RWPE2 (cell line): ENCODE measurements around the gene KRTAP4-12.
"Not testable (repeated sequence)": the region's sequence is repeated elsewhere in the genome, so short reads cannot be mapped to it uniquely, and the experiment has no call there.

Source experiments
- ATAC-seq: fragments of 200-7000 bp; cut with Tn5 transposase; 3 replicates; pipeline ENCODE4 v1.9.1; 2021; ENCODE audit warnings: low read depth
- DNase-seq: peaks from one replicate; pipeline ENCODE4 v3.0.0-alpha.2; 2020; ENCODE audit warnings: low spot score
- H3K27ac ChIP-seq: fragments of 450-650 bp; 2 replicates; pipeline ENCODE4 v1.5.1; 2017; ENCODE audit warnings: mild to moderate bottlenecking; ENCODE audit not compliant: poor library complexity, severe bottlenecking
- H3K27me3 ChIP-seq: fragments of 250-450 bp; sonication (Bioruptor Pico); 2 replicates; pipeline ENCODE4 v1.5.1; 2021; ENCODE audit warnings: mild to moderate bottlenecking, moderate library complexity; ENCODE audit not compliant: insufficient read depth, poor library complexity, severe bottlenecking
- H3K36me3 ChIP-seq: fragments of 250-450 bp; sonication (Bioruptor Pico); 2 replicates; pipeline ENCODE4 v1.5.1; 2020; ENCODE audit warnings: low read depth, mild to moderate bottlenecking, moderate library complexity
- H3K4me1 ChIP-seq: fragments of 250-450 bp; sonication (Bioruptor Pico); 2 replicates; pipeline ENCODE4 v1.5.1; 2021; ENCODE audit warnings: mild to moderate bottlenecking, moderate library complexity; ENCODE audit not compliant: insufficient read depth, poor library complexity, severe bottlenecking
- H3K4me3 ChIP-seq: fragments of 250-450 bp; sonication (Bioruptor Pico); 2 replicates; pipeline ENCODE4 v1.5.1; 2021; ENCODE audit warnings: mild to moderate bottlenecking, moderate library complexity; ENCODE audit not compliant: severe bottlenecking
- H3K9me3 ChIP-seq: fragments of 250-450 bp; sonication (Bioruptor Pico); 2 replicates; pipeline ENCODE4 v1.5.1; 2021; ENCODE audit warnings: mild to moderate bottlenecking, moderate library complexity; ENCODE audit not compliant: severe bottlenecking
- TF ChIP-seq, protein P1 (sequence below): fragments of 450-650 bp; IDR thresholded peaks from one replicate; pipeline ENCODE4 v1.5.1; 2017; ENCODE audit warnings: mild to moderate bottlenecking, moderate library complexity; ENCODE audit not compliant: poor library complexity, severe bottlenecking

The KRTAP4-12 gene

DNA sequence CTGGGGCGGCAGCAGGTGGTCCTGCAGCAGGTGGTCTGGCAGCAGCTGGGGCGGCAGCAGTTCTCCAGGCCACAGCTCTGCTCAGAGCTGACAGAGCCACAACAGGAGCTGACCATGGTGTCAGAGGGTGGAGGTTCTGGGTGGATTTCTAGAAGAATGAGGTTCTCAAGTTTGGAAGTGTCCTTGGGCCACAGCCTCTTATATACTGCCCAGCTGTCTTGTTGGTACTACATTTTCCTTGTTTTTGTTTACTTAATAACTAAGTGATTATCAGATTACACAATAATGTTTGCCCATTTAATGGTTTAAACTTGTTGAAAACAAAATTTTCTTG, 25.6 kb upstream of the KRTAP4-12 start, which contains the start of gene KRTAP4-5:
KRTAP4-5 (minus strand) TSS at position 174 of the 334 bp plus-strand sequence; CDS start at position 116, 58 bp downstream.
- TF ChIP-seq, protein P1, sequence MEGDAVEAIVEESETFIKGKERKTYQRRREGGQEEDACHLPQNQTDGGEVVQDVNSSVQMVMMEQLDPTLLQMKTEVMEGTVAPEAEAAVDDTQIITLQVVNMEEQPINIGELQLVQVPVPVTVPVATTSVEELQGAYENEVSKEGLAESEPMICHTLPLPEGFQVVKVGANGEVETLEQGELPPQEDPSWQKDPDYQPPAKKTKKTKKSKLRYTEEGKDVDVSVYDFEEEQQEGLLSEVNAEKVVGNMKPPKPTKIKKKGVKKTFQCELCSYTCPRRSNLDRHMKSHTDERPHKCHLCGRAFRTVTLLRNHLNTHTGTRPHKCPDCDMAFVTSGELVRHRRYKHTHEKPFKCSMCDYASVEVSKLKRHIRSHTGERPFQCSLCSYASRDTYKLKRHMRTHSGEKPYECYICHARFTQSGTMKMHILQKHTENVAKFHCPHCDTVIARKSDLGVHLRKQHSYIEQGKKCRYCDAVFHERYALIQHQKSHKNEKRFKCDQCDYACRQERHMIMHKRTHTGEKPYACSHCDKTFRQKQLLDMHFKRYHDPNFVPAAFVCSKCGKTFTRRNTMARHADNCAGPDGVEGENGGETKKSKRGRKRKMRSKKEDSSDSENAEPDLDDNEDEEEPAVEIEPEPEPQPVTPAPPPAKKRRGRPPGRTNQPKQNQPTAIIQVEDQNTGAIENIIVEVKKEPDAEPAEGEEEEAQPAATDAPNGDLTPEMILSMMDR: no peak

DNA sequence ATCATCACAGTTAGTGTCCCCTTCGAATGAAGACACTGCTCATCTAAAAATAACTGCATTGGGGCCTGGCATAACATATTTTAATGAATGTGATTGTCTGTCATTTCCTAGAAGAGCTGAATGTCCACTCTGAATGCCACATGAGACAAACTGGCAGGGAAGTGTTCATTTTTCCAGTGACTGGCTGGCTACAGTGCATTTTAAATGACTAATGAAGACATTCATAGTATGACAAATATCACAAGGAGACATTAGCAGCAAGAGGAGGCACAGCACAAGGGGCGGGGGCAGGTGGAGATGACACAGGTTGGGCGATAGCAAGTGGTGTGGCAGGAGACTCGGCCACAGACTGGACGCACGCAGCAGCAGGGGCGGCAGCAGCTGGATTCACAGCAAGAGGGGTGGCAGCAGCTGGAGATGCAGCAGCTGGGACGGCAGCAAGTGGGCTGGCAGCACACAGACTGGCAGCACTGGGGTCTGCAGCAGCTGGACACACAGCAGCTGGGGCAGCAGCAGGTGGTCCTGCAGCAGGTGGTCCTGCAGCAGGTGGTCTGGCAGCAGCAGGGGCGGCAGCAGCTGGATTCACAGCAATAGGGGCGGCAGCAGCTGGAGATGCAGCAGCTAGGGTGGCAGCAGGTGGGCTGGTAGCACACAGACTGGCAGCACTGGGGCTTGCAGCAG, 25.1 kb upstream of the KRTAP4-12 start:
- not testable (repeated sequence) for H3K27me3 ChIP-seq, DNase-seq, H3K9me3 ChIP-seq, H3K27ac ChIP-seq, H3K36me3 ChIP-seq, ATAC-seq, H3K4me1 ChIP-seq, H3K4me3 ChIP-seq

More for the DNA sequence above, 25.6 kb upstream of the KRTAP4-12 start, which contains the start of gene KRTAP4-5:
- Histone ChIP-seq H3K36me3 (no peaks in the 10 kb centered on the region), H3K4me1 (peaks cover 8% of the 10 kb centered on the region), H3K4me3 (no peak within 1 kb of the TSS), H3K9me3 (no peaks in the 10 kb centered on the region), H3K27ac (no peak within 1 kb of the TSS), H3K27me3 (no peaks in the 10 kb centered on the region)
- DNase-seq (no peak), ATAC-seq (no peak)

DNA sequence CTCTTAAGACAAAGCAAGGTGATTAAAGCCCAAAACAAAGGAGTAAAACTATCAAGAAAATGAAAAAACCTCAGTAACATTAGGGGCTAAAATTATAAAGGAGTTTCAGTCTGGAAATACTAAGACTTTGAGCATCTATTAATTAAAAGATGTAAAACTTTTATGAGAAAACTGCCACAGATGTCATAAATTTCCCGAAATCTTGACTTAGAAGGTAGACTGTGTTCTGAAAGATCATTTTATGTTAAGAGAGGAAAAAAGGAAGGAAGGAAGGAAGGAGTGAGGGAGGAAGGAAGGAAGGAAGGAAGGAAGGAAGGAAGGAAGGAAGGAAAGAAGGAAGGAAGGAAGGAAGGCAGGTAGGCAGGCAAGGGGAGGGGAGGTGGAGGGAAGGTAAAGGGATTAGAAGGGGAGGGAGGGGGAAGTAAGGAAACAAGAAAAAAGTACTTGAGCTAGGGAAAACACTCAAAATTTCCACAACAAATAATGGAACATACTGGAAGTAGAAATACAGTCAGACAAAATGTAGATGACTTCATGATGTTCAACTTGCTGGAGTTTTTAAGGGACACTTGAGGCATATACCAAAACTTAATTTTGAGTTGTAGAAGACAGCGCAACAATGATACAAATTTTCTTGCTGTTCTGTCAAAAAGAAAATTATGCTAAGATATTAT, 23.7 kb upstream of the KRTAP4-12 start:
- Histone ChIP-seq H3K9me3 (no peaks in the 10 kb centered on the region), H3K27me3 (no peaks in the 10 kb centered on the region), H3K27ac (no peak overlapping the region), H3K36me3 (no peaks in the 10 kb centered on the region), H3K4me3 (no peak overlapping the region), H3K4me1 (peaks cover 8% of the 10 kb centered on the region)
- no peak for DNase-seq
- TF ChIP-seq, protein P1: no peak
- no peak for ATAC-seq

DNA sequence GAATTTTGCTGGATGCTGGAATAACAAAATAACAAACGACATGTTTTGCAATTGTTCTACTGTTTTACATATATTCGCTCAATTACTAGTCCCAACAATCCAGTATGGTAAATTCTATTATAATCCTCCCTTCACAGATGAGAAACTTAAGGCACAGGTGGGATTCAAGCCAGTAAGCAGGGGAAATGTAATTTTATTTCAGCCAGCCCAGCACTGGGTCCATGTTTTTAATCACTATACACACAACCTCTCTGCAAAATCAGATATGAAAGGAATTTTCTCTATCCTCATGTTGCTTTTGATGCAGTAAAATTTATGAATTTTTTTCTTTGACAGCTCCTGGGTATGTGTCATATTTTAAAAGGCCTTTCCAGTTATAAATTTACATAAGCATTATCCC, 21.3 kb upstream of the KRTAP4-12 start:
- DNase-seq (no peak), ATAC-seq (no peak)
- Histone ChIP-seq H3K27ac (no peak overlapping the region), H3K4me3 (no peak overlapping the region), H3K9me3 (peaks cover 2% of the 10 kb centered on the region), H3K27me3 (no peaks in the 10 kb centered on the region), H3K4me1 (peaks cover 2% of the 10 kb centered on the region), H3K36me3 (no peaks in the 10 kb centered on the region)
- TF ChIP-seq, protein P1: no peak

DNA sequence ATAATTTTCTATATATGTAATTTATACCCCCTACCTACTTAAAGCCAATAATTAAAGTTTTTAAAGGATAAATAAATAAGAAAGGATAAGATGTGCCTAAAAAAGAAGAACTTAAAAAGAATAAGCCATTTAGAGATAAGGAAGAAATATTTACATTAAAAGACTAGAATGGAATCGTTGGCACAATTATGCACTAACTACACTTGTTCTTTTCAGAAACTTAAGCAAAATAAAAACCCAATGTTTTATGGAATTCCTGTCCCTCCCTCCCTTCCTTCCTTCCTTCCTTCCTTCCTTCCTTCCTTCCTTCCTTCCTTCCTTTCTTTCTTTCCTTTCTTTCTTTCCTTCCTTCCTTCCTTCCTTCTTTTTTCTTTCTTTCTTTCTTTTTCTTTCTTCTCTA, 20.9 kb upstream of the KRTAP4-12 start:
- no peak overlapping the region for H3K4me3 ChIP-seq
- TF ChIP-seq, protein P1: no peak
- no peak for ATAC-seq

More for the DNA sequence above, 20.9 kb upstream of the KRTAP4-12 start:
- H3K27me3 ChIP-seq: no peaks in the 10 kb centered on the region
- no peak overlapping the region for H3K27ac ChIP-seq
- peaks cover 3% of the 10 kb centered on the region for H3K9me3 ChIP-seq
- no peak for DNase-seq
- peaks cover 2% of the 10 kb centered on the region for H3K4me1 ChIP-seq
- H3K36me3 ChIP-seq: no peaks in the 10 kb centered on the region
